Renal cortex interstitium (tissue), 11 donors: ENCODE data around the gene MYOG. TPM values are rescaled to one million over a fixed set of nuclear protein-coding genes. Genes with fewer than 3 reads are reported as not detected.

Experiments
- DNase-seq, 11 donors: peaks; one replicate each; pipeline ENCODE4 v3.0.0-alpha.2; 2013; ENCODE audit warnings: low read depth in 9 of 11, low spot score in 4 of 11; ENCODE audit errors: extremely low read depth in 1 of 11
- polyA plus RNA-seq, 3 donors: library from polyadenylated mRNA; unstranded; fragments of 120-200 nt; gene quantifications; one replicate each; pipeline ENCODE4 v1.2.1, GENCODE V29; 2013; ENCODE audit not compliant: insufficient read length in 3 of 3

MYOG gene
- polyA plus RNA-seq, 3 donors: 0.20 to 0.30 TPM; not detected in 1

DNA sequence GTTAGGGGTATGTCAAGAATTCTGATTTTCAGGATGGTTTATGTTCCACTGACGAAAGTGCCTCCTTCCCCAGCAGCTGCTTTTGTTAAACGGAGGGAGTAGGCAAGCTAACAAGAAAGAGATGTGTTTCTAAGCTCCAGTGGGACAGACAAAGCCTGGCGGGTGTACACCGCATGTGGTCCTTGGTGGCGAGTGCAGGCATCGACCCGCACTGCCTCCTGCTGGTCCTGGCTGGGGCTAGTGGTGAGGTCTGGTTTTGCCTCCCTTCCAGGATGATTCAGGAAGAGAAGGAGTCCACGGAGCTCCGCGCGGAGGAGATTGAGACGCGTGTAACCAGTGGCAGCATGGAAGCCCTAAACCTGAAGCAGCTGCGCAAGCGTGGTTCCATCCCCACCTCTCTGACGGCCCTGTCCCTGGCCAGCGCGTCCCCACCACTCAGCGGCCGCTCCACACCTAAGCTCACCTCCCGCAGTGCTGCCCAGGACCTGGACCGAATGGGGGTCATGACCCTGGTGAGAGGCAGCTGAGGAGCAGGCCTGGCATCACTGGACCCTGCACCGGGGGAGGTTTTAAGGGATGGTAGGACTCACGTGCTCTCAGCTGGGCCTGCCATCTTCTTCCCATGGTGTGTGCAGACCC lies 30.5 kb downstream of the MYOG start:
- no peak for DNase-seq

DNA sequence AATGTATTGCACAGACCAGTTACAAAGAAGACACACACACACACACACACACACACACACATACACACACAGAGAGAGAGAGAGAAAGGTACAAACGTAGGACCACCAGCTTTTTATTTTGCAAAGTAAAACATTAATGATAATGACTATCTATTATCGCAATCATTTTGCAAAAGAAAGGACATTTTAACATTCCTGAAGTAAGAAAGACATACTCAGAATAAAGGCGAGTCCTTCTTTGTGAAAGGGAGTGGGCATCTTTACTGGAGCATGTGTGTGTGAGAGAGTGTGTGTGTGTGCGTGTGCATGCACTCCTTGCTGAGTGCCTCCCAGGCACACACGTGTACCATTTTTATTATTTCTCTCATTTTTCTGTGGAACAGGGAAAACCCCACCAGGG lies 31.2 kb downstream of the MYOG start:
- DNase-seq: no peak

DNA sequence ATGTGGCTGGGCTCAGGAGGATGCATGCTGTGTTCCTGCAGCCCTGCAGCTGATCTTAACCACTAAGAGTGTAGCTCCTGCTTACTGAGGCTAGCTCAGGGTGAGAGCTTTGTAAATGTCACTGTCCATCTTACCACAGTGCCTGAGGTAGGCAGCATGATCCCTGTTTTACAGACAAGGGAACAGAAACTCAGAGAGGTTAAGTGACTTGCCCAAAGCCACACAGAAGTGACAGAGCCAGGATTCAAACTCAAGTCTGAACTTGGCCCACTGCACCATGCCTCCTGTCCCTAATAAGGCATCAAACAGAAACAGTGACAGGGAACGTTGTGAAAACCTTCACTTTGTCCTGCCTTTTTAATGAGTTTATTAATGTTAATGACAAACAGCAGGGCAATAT lies 31.6 kb downstream of the MYOG start:
- DNase-seq: no peak

DNA sequence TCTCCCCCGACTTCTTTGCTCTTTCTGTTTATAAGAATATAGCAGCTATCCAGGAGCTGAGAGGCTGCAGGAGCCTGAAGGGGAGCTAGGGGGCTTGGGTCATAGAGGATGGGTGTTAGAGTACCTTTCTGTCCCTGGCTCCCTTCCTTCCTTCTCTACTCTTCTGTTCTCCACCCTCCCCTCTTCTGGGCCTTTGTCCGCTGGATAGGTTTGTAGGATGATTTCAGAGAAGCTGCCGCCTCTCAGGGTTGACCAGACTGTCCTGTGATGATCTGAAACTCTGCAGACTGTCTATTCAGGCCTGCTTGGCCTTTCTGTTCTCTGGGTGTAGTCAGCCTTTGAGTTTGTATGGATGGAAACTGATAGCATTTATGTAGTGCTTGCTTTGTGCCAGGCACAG lies 33.2 kb downstream of the MYOG start:
- no peak for DNase-seq

DNA sequence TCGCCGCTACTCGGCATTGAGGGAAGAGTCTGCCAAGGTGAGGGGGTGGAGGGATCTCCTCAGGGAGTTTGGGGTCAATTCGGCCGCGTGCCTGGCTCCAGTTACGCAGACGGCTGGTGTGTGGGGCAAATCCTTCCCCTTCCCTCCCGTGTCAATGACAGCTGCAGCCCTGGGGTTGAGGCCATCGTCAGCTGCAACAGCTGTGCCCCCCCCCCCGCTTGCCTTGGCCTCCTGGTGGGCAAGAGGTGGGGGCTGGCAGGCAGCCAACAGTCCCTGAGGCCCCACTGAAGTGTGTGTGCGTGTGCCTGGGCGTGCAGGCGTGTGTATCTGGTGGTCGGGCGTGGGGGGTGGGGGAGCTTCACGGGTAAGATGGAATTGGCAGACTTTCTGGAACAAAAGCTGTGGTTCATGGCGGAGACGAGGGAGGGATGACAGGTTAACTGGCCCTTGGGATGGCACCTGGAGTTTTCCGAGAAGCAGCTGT lies 33.9 kb downstream of the MYOG start:
- no peak for DNase-seq

DNA sequence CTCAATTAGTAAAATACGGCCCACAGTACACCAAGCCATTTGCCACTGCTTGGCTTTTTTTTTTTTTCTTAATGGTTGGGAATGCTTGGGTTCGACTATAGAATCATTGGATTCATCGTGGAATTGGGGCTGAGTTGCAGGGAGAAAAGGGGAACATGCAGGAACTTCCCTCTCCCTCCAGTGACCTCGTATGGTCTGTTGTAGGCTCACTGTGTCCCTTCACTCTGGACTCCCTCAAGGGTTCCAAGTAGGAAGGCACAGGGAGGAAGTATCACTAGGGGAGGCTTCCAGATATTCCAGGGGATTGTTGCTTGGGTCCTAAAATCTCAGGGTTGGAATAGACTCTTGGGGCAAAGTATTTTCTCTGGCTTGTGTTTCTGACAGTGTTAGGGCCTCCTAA lies 35.0 kb downstream of the MYOG start:
- no peak for DNase-seq

DNA sequence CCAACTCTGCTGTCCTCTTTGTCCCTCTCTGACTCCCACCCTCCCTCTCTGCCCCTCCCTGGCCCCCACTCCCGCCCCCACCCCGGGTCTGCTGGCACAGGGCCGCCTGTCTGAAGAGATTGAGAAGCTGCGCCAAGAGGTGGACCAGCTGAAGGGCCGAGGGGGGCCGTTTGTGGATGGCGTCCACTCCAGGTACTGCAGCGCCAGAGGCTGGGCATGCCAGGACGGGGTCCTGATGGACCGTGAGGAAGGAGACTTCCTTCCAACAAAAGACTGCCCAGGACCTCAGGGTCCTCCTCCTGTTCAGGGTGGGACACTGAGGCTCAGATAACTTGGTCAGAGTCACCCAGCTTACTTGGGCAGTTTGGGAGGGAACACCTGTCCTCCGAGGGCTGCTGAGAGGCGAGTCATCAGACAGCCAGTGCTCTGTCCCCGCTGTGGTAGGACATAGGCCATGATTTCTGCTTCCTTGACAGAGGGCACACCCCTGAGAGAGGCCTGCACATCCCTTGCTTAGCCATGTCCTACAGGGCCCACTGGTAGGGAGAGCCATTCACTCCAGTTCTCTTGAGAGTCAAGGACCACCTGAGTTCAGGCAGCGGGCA lies 36.1 kb downstream of the MYOG start:
- DNase-seq: no peak

DNA sequence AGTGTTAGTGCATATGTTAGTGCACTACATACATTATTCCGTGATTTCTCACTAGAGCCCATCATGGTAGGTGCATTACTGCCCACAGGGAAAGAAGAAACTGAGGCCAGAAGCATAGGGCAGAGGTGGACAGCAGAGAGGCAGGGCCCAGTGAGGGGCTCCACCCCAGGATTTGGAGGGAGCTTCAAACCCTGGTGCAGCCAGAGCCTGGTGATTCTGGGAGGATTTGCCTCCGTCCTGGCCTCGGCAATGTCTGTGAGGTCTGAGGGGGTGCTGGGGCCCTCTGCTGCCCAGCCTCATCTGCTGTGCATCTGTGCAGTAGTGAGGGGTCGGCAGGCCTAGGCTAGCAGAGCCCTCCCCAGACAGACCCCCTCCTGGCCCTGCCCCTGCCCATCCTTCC lies 36.7 kb downstream of the MYOG start:
- DNase-seq: no peak

DNA sequence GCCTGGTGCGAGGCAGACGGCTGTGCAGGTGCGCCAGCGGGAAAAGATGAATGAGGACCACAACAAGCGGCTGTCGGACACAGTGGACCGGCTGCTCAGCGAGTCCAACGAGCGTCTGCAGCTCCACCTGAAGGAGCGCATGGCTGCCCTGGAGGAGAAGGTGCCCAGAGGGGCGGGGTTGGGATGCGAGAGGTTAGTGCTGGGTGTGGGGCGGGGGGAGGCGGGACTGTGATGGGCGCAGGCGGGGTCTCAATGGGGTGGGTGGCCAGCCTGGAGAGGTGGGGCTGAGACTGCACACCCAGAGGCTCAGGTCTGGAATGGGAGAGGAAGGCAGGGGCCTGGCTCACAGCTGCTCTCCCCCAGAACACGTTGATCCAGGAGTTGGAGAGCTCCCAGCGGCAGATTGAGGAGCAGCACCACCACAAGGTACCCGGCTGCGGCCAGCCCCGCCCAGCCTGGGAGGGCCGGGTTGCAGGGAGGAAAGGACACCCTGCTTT lies 37.2 kb downstream of the MYOG start:
- DNase-seq: no peak

DNA sequence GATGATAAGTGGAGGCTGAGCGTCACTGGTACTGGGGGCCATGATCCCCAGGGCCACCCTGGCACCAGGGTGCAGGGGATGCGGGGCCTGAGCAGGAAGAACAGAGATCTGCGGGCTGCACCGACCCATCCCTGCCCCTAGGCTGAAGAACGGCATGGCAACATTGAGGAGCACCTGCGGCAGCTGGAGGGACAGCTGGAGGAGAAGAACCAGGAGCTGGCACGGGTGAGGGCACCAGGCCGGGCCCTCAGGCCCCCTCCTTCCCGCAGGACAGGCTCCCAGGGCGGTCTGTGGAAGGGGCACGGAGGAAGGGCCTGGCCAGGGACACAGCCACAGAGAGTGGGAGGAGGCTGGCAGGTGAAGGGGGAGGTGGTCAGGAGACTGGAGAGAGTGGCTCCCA lies 37.7 kb downstream of the MYOG start:
- no peak for DNase-seq

DNA sequence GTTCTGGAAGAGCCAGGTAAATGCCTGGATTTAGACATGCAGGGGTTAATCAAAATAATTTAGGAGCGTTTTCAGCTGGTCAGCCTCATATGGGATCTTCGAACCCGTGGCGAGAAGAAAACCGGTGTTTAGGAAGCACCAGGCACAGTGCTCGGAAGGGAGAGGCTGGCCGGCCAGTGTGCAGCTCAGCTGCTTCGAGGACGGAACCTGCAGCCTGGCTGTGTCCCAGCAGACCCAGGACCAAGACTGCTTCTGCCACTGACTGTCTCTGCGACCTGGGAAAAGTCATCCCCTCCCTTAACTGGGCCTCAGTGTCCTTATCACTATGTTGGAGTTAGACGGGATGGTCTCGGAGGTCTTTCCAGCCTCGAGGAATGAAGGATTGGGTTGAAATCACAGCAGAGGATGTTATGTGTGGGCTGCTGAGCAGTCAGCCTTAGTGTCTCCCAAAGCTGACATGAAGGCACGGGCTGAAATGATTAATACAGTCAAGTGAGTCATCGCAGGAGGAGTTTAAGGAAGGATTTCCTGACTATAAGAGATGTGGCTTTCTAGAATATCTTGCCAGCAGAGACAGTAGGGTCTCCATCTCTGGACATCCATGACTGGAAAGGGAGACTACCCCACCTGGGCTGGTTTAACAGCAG lies 38.7 kb downstream of the MYOG start:
- DNase-seq: no peak

DNA sequence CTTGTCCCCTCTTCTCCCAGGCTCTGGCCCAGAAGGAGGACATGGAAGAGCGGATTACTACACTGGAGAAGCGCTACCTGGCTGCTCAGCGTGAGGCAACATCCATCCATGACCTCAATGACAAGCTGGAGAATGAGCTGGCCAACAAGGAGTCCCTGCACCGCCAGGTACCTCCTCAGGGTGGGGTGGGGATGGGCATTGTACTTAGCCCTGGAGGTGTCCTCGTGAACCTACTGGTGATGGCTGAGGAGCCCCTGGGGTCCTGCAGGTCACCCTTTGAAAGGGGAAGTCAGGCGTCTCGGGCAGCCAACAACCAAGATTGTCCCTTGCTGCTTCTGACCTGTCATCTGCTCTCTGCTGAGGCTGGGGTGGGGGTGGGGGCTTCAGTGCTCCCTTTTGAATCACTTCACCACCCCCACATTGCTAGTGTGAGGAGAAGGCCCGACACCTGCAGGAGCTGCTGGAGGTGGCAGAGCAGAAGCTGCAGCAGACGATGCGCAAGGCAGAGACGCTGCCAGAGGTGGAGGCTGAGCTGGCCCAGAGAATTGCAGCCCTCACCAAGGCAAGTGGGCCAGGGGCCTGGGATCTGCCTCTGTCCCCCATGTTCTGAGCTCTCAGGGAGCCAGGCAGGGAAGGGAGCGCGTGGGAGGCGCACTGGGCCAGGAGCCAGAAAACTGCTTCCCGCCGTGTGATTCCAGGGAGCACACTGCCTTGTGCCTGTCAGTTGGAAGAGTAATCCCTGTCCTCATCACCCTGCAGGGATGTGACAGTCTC lies 39.8 kb downstream of the MYOG start:
- DNase-seq: no peak

DNA sequence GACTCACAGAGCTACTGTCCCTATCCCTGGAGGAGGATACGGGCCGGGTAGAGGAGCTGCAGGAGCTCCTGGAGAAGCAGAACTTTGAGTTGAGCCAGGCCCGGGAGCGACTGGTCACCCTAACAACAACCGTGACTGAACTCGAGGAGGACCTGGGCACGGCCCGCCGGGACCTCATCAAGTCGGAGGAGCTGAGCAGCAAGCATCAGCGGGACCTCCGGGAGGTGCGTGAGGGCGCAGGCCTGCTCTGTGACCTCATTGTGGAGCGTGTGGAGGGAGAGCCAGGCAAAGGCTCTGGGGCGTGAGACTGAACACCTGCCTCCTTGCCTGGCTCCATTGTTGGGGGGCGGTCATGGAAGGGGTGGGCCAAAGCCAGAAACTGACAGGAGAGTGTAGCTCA lies 40.5 kb downstream of the MYOG start:
- DNase-seq: no peak

DNA sequence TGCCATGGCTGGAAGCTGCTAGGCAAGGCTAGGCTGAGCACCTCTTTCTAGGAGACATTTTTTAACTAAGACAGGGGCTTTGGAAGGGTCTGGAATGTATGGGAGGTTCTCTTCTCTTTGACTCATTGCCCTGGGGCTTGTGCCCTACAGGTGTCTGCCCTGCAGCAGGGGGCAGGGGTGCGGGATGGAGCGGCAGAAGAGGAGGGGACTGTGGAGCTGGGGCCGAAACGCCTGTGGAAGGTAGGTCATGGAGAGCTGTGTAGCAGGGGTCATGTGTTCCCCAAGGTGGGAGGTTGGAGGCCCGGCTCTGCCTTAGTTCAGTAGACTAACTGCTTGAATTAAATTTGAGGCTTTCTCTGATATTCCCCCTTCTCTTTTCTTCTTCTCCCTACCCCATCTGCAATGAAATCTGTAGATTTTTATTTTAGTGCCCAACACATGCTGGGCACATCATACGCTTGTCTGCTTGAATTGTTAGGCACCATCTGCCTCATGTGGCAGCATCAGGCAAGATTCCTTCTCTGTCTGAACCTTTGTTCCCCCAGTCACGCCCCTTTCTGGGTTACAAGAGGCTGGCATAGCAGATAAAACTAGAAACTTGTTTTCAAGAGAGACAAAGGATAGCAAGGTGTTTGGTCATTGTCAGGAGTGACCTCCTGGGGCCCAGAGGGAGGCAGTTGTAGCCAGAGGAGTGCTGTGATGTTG lies 41.1 kb downstream of the MYOG start:
- DNase-seq: no peak

DNA sequence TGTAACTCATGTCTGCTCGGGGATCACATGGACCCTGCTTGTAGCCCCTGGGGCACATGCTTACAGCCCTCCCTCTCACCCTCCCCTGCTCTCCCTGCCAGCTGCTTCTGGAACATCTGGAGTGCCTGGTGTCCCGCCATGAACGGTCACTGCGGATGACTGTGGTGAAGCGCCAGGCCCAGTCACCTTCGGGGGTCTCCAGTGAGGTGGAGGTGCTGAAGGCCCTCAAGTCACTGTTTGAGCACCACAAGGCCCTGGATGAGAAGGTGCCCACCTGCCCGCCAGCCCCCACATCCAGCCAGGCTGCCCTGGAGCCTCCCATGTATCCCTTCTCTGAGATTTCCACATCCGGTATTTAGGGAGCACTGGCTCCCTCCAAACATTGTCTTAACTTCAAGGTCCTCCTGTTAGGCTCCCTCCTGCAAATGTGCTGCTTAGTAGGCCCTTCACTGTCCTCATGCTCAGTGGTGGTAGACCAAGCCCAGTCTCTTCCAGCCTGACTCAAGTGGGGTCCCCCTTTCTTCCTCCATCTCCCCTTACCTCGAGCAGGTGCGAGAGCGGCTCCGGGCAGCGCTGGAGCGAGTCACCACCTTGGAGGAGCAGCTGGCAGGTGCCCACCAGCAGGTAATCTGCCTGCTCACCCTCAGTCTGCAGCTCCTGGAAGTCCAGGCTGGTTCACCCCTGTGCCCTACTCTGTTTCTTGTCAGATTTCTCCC lies 41.8 kb downstream of the MYOG start:
- DNase-seq: no peak

DNA sequence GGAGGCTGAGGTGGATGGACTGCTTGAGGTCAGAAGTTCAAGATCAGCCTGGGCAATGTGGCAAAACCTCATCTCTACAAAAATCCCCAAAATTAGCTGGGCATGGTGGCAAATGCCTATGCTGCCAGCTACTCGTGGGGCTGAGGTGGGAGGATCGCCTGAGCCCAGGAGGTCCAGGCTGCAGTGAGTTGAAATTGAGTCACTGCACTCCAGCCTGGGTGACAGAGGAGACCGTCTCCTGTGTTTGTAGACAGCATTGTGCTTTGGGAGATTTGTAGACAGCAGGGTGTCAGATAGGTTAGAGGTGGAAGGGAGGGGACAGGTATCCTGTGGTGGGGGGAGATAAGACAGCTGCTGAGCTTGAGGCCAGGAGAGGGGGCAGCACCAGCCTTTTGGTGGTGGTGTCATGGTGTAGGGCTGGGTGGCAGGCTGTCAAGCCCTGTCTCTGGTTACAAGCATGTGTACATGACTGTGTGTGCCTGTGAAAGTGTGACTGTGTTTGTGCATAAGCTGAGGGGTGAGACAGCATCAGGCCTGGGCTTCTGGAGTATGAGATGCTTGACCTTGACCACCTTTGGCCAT lies 44.4 kb downstream of the MYOG start:
- no peak for DNase-seq

DNA sequence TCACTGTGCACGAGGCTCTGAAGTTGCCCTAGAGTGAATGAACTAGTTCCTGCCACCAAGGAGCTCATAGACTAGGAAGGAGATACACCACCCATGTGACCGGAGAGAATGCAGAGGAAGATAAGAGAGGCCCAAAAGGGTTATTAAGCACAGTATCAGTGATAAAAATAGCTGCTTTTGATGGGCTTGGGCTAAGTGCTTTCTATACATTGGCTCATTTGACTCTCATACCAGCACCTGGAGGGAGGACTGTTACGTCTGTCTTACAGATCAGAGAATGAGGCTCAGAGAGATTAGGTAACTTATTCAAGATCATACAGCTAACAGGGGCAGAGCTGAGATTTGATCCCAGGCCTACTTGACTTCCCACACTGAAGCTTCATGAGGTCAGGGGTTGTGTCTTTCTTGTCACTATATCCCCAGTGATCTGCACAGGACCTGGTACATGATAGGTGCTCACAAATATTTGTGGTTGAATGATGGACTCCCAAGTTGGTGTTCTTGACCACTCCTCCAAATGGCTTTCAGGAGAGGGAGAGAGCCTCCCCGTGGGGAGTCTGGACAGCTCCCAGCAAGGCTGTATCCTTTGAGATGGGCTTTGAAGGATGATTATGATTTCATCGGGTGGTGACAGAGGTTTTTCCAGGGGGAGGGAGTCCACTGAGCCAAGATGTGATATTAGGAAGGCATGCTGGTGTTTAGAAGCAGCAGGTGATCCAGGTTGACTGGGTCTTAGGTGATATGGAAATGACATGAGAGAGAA lies 45.1 kb downstream of the MYOG start:
- no peak for DNase-seq
